ENCODE measurements around the gene CCNL2.
"Not testable (repeated sequence)": the region's sequence is repeated elsewhere in the genome, so short reads cannot be mapped to it uniquely, and the experiment has no call there.

The CCNL2 gene

DNA sequence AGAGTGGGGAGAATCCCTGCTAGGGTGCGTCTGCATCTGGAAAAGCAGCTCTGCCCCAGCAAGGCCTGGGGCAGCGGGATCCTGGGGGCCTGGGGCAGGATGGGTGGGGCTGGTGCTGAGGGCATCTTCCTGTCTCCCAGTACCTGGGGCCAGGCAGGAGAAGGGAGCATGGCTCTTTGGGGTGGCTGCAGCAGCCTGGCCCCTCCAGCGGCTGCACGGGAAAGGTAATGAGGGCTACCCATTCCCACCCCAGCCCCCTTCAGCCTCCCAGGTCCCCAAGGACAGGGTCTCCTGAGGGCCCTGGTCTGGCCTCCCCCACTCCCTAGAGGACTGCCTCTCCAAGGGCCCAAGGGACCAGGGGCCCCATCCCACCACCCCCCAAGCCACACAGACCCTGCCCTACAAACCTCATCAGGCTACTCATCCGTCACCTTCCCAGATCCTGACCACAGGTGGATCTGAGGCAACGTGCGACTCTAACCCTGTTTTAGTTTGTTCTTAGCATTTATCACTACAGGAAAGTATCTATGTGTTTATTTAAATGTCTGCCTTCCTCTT lies 22.9 kb upstream of the CCNL2 start:
- no peak overlapping the region for H3K4me3 ChIP-seq (ENCODE audit: low read depth, low read length)

GRCh38 chr1:1421147-1421906 lies 22.2 kb upstream of the CCNL2 start, which contains the start of gene ANKRD65:
TSS of gene ANKRD65 (minus strand) at chr1:1421276. CDS start at chr1:1421005, 271 bp downstream.
- no peak within 1 kb of the TSS for H3K4me3 ChIP-seq (ENCODE audit: low read depth, low read length)
- TF ChIP-seq, protein P1, sequence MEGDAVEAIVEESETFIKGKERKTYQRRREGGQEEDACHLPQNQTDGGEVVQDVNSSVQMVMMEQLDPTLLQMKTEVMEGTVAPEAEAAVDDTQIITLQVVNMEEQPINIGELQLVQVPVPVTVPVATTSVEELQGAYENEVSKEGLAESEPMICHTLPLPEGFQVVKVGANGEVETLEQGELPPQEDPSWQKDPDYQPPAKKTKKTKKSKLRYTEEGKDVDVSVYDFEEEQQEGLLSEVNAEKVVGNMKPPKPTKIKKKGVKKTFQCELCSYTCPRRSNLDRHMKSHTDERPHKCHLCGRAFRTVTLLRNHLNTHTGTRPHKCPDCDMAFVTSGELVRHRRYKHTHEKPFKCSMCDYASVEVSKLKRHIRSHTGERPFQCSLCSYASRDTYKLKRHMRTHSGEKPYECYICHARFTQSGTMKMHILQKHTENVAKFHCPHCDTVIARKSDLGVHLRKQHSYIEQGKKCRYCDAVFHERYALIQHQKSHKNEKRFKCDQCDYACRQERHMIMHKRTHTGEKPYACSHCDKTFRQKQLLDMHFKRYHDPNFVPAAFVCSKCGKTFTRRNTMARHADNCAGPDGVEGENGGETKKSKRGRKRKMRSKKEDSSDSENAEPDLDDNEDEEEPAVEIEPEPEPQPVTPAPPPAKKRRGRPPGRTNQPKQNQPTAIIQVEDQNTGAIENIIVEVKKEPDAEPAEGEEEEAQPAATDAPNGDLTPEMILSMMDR (IDR thresholded peaks at IDR 0.05; ENCODE audit: borderline replicate concordance, insufficient read depth, low read depth, low read length): no peak

More for the DNA sequence above, 22.9 kb upstream of the CCNL2 start:
- TF ChIP-seq, protein P1 (IDR thresholded peaks at IDR 0.05; ENCODE audit: borderline replicate concordance, insufficient read depth, low read depth, low read length): no peak

DNA sequence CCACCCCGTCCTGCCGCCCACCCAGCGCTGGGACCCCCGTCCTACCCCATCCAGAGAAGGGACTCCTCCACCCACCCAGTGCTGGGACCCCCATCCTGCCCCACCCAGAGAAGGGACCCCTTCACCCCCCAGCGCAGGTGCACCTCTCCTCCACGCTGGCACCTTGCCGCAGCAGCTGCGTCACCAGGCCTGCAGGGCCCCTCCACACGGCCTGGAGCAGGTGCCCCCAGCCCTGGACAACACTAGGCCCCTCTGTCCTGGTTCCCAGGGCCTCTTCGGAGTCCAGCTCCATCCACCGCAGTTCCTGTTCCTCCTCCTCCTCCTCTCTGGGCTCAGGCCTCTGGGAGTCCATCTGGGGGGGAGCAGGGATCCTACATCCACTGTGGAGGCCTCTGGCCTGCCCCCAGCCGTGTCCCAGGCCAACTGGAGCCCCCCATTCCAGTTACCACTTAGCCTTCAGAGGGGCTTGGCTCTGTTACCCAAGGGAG lies 21.6 kb upstream of the CCNL2 start:
- H3K4me3 ChIP-seq (ENCODE audit: low read depth, low read length): no peak overlapping the region
- TF ChIP-seq, protein P1 (IDR thresholded peaks at IDR 0.05; ENCODE audit: borderline replicate concordance, insufficient read depth, low read depth, low read length): no peak

GRCh38 chr1:1419813-1420653 lies 20.9 kb upstream of the CCNL2 start:
- TF ChIP-seq, protein P1 (IDR thresholded peaks at IDR 0.05; ENCODE audit: borderline replicate concordance, insufficient read depth, low read depth, low read length): no peak
- no peak overlapping the region for H3K4me3 ChIP-seq (ENCODE audit: low read depth, low read length)

- TF ChIP-seq, protein P1 (IDR thresholded peaks at IDR 0.05; ENCODE audit: borderline replicate concordance, insufficient read depth, low read depth, low read length): no peak
- H3K4me3 ChIP-seq (ENCODE audit: low read depth, low read length): no peak overlapping the region
Observed at GRCh38 chr1:1419363-1419812, 20.3 kb upstream of the CCNL2 start.

DNA sequence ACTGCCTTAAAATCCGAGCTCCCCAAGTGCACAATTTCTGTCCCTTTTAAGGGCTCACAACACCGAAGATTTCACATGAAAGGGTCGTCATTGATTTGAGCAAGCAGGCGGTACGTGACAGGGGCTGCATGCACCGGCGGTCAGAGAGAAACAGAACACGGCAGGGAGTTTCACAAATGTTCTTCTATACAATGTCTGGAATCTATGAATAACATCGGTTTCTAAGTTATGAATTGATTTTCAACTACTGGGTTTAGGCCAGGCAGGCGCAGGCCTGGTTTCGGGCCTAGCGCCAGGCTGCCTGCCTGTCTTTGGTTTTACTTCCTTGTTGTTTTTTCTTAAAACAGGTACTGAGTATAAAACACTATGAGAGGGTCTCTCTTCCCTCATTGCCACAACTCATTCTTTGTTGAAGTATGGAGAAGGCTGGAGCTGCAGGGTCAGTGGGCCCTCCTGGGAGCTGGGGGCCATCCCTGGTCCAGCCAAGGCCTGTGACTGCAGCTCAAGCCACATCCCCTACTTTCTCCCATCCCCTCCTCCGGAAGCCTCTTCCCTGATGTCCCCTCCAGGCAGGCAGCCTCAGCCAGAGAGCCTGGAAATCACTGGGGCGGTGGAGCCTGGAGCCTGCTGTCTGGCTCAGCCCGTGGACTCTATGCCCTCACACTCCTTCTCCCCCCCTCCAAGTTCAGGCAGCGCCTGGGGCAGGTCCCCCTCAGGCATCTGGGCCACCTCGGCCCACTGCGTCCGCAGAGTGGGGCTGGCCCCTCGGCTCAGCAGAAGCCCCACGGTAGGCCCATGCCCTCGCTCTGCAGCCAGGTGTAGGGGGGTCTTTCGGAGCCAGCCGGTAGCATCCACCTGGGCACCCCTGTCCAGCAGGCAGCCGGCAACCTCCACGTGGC lies 19.6 kb upstream of the CCNL2 start:
- TF ChIP-seq, protein P1 (IDR thresholded peaks at IDR 0.05; ENCODE audit: borderline replicate concordance, insufficient read depth, low read depth, low read length): no peak
- no peak overlapping the region for H3K4me3 ChIP-seq (ENCODE audit: low read depth, low read length)

DNA sequence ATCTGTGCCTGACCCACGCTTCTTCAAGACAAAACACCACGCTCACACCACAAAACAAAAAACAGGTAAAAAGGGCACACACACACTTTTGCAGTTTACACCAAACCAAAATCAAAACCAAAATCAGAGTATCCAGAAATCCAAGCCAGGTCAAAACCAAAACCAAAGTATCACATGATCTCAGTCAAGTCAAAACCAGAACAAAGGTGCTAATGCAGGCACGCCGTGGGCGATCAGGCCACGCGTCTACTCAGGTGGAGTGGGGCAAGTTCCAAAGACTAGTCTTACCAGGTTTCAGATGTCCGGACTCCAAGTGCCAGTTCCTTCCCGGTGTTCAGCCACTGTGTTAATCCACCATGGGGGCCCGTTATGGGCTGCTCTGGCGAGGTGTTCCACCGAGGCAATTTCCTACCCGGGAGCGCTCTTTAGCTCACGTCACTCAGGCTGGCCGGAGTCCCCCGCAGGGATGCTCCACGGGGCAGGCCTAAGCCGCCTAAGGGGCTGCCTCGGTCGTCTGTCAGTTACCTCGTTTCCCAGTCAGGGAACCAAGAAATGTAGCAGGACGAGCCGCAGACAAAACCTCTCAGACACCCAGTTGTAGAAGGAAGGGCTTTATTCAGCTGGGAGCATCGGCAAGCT lies 18.8 kb upstream of the CCNL2 start:
- H3K4me3 ChIP-seq (ENCODE audit: low read depth, low read length): not testable (repeated sequence)

DNA sequence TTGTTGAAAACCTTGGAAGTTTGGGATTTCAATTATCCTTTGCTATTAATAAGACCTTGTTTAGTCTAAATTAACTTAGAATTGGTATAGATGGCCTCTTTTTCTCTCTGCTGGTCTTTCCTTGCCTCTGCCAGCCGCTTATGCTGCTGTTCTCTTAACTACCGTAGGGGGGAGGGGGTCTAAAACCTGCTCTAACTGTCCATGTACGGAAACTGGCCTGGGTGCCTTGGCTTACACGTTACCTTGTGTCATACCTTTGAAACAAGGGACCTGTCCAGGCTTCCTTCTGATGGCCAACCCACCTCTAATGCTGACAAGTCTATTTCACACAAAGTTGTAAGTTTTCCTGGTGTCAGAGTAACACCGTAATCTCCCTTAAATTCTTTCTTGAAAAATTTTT lies 18.3 kb upstream of the CCNL2 start:
- not testable (repeated sequence) for H3K4me3 ChIP-seq (ENCODE audit: low read depth, low read length)
